Osteoblast (primary cell): ENCODE measurements around the gene FNDC5. TPM values are rescaled to one million over a fixed set of nuclear protein-coding genes. Genes with fewer than 3 reads are reported as not detected.

Experiments
- DNase-seq: peaks from one replicate; pipeline ENCODE4 v3.0.0; 2011; ENCODE audit warnings: low spot score, mixed read lengths; ENCODE audit not compliant: insufficient read length; ENCODE audit errors: missing footprints
- H2AFZ ChIP-seq: 2 replicates; pipeline ENCODE4 v1.6.0; 2011; ENCODE audit warnings: mild to moderate bottlenecking, low read length
- H3K27ac ChIP-seq: 2 replicates; pipeline ENCODE4 v1.5.1; 2011; ENCODE audit warnings: mild to moderate bottlenecking, low read depth, low read length, moderate library complexity
- H3K27me3 ChIP-seq: 2 replicates; pipeline ENCODE4 v1.6.0; 2012; ENCODE audit warnings: mild to moderate bottlenecking, control low read depth, inconsistent platforms, low read length, moderate library complexity; ENCODE audit not compliant: insufficient read depth
- H3K36me3 ChIP-seq: 2 replicates; pipeline ENCODE4 v1.5.1; 2011; ENCODE audit warnings: mild to moderate bottlenecking, low read length, control low read depth, moderate library complexity; ENCODE audit not compliant: insufficient read depth
- H3K4me1 ChIP-seq: 2 replicates; pipeline ENCODE4 v1.5.1; 2011; ENCODE audit warnings: mild to moderate bottlenecking, low read length, control low read depth, moderate library complexity; ENCODE audit not compliant: insufficient read depth
- H3K4me2 ChIP-seq: 2 replicates; pipeline ENCODE4 v1.6.0; 2011; ENCODE audit warnings: mild to moderate bottlenecking, low read length; ENCODE audit not compliant: insufficient read depth
- H3K4me3 ChIP-seq: fragments of 200-600 bp; sonication (generic); 3 replicates; pipeline ENCODE4 v1.5.1; 2012; ENCODE audit warnings: mild to moderate bottlenecking, low read length, inconsistent platforms; ENCODE audit not compliant: insufficient read depth
- H3K79me2 ChIP-seq: 2 replicates; pipeline ENCODE4 v1.6.0; 2012; ENCODE audit warnings: mild to moderate bottlenecking, low read length, control low read depth, inconsistent platforms; ENCODE audit not compliant: insufficient read depth
- H3K9me3 ChIP-seq: 2 replicates; pipeline ENCODE4 v1.5.1; 2011; ENCODE audit warnings: low read depth, low read length, control low read depth
- H4K20me1 ChIP-seq: 2 replicates; pipeline ENCODE4 v1.6.0; 2012; ENCODE audit warnings: mild to moderate bottlenecking, low read length, control low read depth; ENCODE audit not compliant: insufficient read depth
- total RNA-seq: library from RNA; depleted of rRNA; stranded (reverse); fragments of >200 nt; gene quantifications from 2 replicates; pipeline ENCODE4 v1.2.3, GENCODE V29; 2012
- TF ChIP-seq, protein P1 (sequence below): IDR thresholded peaks from 2 replicates; pipeline ENCODE4 v1.5.1; 2011; ENCODE audit warnings: mild to moderate bottlenecking, low read depth, low read length, moderate library complexity; ENCODE audit errors: extremely low read depth

Gene FNDC5
- total RNA-seq, 1 donor = 0.36 TPM

GRCh38 chr1:32890516-32891240 is 20.0 kb upstream of the FNDC5 start:
- H3K4me2 ChIP-seq = no peak overlapping the region
- H3K4me3 ChIP-seq = no peak overlapping the region
- TF ChIP-seq, protein P1, sequence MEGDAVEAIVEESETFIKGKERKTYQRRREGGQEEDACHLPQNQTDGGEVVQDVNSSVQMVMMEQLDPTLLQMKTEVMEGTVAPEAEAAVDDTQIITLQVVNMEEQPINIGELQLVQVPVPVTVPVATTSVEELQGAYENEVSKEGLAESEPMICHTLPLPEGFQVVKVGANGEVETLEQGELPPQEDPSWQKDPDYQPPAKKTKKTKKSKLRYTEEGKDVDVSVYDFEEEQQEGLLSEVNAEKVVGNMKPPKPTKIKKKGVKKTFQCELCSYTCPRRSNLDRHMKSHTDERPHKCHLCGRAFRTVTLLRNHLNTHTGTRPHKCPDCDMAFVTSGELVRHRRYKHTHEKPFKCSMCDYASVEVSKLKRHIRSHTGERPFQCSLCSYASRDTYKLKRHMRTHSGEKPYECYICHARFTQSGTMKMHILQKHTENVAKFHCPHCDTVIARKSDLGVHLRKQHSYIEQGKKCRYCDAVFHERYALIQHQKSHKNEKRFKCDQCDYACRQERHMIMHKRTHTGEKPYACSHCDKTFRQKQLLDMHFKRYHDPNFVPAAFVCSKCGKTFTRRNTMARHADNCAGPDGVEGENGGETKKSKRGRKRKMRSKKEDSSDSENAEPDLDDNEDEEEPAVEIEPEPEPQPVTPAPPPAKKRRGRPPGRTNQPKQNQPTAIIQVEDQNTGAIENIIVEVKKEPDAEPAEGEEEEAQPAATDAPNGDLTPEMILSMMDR = no peak
- peak; percentile 68 for DNase-seq
- H3K79me2 ChIP-seq = no peaks in the 10 kb centered on the region
- no peaks in the 10 kb centered on the region for H3K36me3 ChIP-seq
- H3K4me1 ChIP-seq = no peaks in the 10 kb centered on the region
- H4K20me1 ChIP-seq = peaks cover 4% of the 10 kb centered on the region
- no peaks in the 10 kb centered on the region for H3K9me3 ChIP-seq
- no peak overlapping the region for H3K27ac ChIP-seq
- peaks cover 26% of the 10 kb centered on the region for H3K27me3 ChIP-seq
- H2AFZ ChIP-seq = no peak overlapping the region

- DNase-seq = peak; percentile 69
- TF ChIP-seq, protein P1 = no peak
- Histone ChIP-seq H3K9me3 (no peaks in the 10 kb centered on the region), H4K20me1 (peaks cover 4% of the 10 kb centered on the region), H3K27ac (no peak overlapping the region), H2AFZ (no peak overlapping the region), H3K4me3 (no peak overlapping the region), H3K36me3 (no peaks in the 10 kb centered on the region), H3K4me2 (no peak overlapping the region), H3K4me1 (no peaks in the 10 kb centered on the region), H3K79me2 (no peaks in the 10 kb centered on the region), H3K27me3 (peaks cover 35% of the 10 kb centered on the region)
These were observed 19.1 kb upstream of the FNDC5 start for GRCh38 chr1:32889731-32890278.

GRCh38 chr1:32888677-32889420 is 18.1 kb upstream of the FNDC5 start:
- H3K4me2 ChIP-seq = no peak overlapping the region
- H3K79me2 ChIP-seq = no peaks in the 10 kb centered on the region
- peaks cover 44% of the 10 kb centered on the region for H3K27me3 ChIP-seq
- no peak overlapping the region for H3K4me3 ChIP-seq
- peaks cover 4% of the 10 kb centered on the region for H4K20me1 ChIP-seq
- no peaks in the 10 kb centered on the region for H3K4me1 ChIP-seq
- no peak for DNase-seq
- H3K27ac ChIP-seq = no peak overlapping the region
- TF ChIP-seq, protein P1 = no peak
- H3K36me3 ChIP-seq = no peaks in the 10 kb centered on the region
- H3K9me3 ChIP-seq = no peaks in the 10 kb centered on the region
- H2AFZ ChIP-seq = no peak overlapping the region

DNA sequence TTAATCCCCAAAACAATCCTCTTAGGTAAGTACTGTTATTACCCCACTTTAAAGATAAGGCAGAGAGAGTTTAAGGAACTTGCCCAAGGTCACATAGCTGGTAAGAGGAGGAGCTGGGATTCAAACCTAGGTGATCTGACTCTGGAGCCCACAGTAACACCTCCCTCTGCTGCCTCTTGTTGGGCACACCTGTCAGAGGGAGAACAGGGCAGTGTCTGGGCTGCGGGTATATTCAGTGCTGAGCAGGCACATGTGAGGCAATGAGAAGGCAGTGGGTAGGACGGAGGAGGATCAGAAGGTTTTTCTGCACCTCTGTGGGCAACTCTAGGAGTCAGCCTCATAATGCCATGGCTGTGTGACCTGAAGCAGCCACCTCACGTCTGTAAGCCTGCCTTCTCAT is 17.4 kb upstream of the FNDC5 start:
- Histone ChIP-seq H4K20me1 (peaks cover 4% of the 10 kb centered on the region), H3K27ac (no peak overlapping the region), H3K79me2 (no peaks in the 10 kb centered on the region), H3K27me3 (peaks cover 48% of the 10 kb centered on the region), H3K4me2 (no peak overlapping the region), H3K9me3 (no peaks in the 10 kb centered on the region), H3K4me1 (no peaks in the 10 kb centered on the region), H2AFZ (no peak overlapping the region), H3K4me3 (no peak overlapping the region), H3K36me3 (no peaks in the 10 kb centered on the region)
- DNase-seq = peak; percentile 80
- TF ChIP-seq, protein P1 = no peak
